B cell (primary cell): Measurements from ENCODE around the gene ATP2A1. TPM values are rescaled to one million over a fixed set of nuclear protein-coding genes. Genes with fewer than 3 reads are reported as not detected.

Source experiments
- ATAC-seq: fragments of 200-7000 bp; cut with Tn5 transposase; one replicate; pipeline ENCODE4 v1.10.0; 2021; ENCODE audit warnings: low read depth, mild to moderate bottlenecking, moderate number of reproducible peaks, moderate library complexity
- CTCF ChIA-PET: fragments of 350-600 bp; sonication (Branson Sonifier 250); formaldehyde crosslinking; loops from one replicate; lab custom pipeline; 2021; ENCODE audit warnings: antibody characterized with exemption, inconsistent platforms; lab: Charles Lee
- POLR2A ChIA-PET: fragments of 350-600 bp; sonication (Branson Sonifier 250); formaldehyde crosslinking; loops from one replicate; lab custom pipeline; 2021; ENCODE audit warnings: antibody characterized with exemption; lab: Charles Lee
- DNase-seq: peaks from one replicate; pipeline ENCODE4 v3.0.0; 2013
- H2AFZ ChIP-seq: 2 replicates; pipeline ENCODE4 v1.6.1; 2012; ENCODE audit warnings: mild to moderate bottlenecking, low read depth, low read length; ENCODE audit not compliant: insufficient read depth, poor library complexity, severe bottlenecking
- H3K27ac ChIP-seq, 2 donors: 1 replicate in 1 of 2; 2 replicates in 1 of 2; pipeline ENCODE4 v1.5.1; 2012 to 2013; ENCODE audit warnings: low read length in 2 of 2, mild to moderate bottlenecking in 2 of 2, moderate library complexity in 1 of 2
- H3K27me3 ChIP-seq, 4 experiments: fragments of 200-600 bp in 1 of 4; sonication (generic) in 1 of 4; replicated peaks in 1 of 4; 1 replicate in 2 of 4; 2 replicates in 2 of 4; pipeline versions ENCODE4 v1.6.1 to v1.7.0; 2013 to 2016; ENCODE audit warnings: low read length in 3 of 4, mild to moderate bottlenecking in 2 of 4, mixed read lengths in 1 of 4, moderate library complexity in 1 of 4; ENCODE audit not compliant: insufficient read depth in 4 of 4, control insufficient read depth in 3 of 4; ENCODE audit errors: control extremely low read depth in 1 of 4
- H3K36me3 ChIP-seq, 2 experiments: replicated peaks in 1 of 2; 1 replicate in 1 of 2; 2 replicates in 1 of 2; pipeline versions ENCODE4 v1.6.1 to v1.7.1; 2013; ENCODE audit warnings: low read length in 1 of 2; ENCODE audit not compliant: insufficient read depth in 2 of 2, control insufficient read depth in 1 of 2; ENCODE audit errors: control extremely low read depth in 1 of 2, extremely low read depth in 1 of 2
- H3K4me1 ChIP-seq, 2 donors: fragments of 200-600 bp in 1 of 2; sonication (generic) in 1 of 2; 1 replicate in 1 of 2; 2 replicates in 1 of 2; pipeline versions ENCODE4 v1.5.1 to v1.6.1; 2013 to 2017; ENCODE audit warnings: low read length in 2 of 2; ENCODE audit not compliant: control insufficient read depth in 2 of 2, insufficient read depth in 2 of 2
- H3K4me2 ChIP-seq: replicated peaks from 2 replicates; pipeline ENCODE3; 2012; ENCODE audit warnings: mild to moderate bottlenecking, low read depth, low read length; ENCODE audit not compliant: poor library complexity, severe bottlenecking
- H3K4me3 ChIP-seq, 5 experiments: fragments of 200-600 bp in 1 of 5; sonication (generic) in 1 of 5; 1 replicate in 3 of 5; 2 replicates in 2 of 5; pipeline versions ENCODE4 v1.5.1 to v1.7.0; 2011 to 2016; ENCODE audit warnings: low read length in 4 of 5, mild to moderate bottlenecking in 4 of 5, low read depth in 2 of 5, control low read depth in 1 of 5, moderate library complexity in 1 of 5; ENCODE audit not compliant: insufficient read depth in 1 of 5; ENCODE audit errors: control extremely low read depth in 1 of 5, extremely low read depth in 1 of 5
- H3K79me2 ChIP-seq: fragments of 200-600 bp; sonication (generic); one replicate; pipeline ENCODE4 v1.6.0; 2016; ENCODE audit warnings: low read length; ENCODE audit not compliant: control insufficient read depth, insufficient read depth
- H3K9ac ChIP-seq: fragments of 200-600 bp; sonication (generic); 2 replicates; pipeline ENCODE4 v1.6.1; 2017; ENCODE audit warnings: mild to moderate bottlenecking, low read length, moderate library complexity
- H3K9me3 ChIP-seq, 3 donors: one replicate each; pipeline versions ENCODE4 v1.6.1 to v1.7.1; 2013; ENCODE audit warnings: low read length in 2 of 3; ENCODE audit not compliant: control insufficient read depth in 2 of 3, insufficient read depth in 1 of 3; ENCODE audit errors: control extremely low read depth in 1 of 3
- H4K20me1 ChIP-seq: 2 replicates; pipeline ENCODE4 v1.6.0; 2012; ENCODE audit warnings: mild to moderate bottlenecking, low read length; ENCODE audit not compliant: insufficient read depth, control insufficient read depth, poor library complexity, severe bottlenecking
- H3K27ac Mint-ChIP-seq: one replicate; pipeline ENCODE4 v1.8.0; 2021; ENCODE audit warnings: mixed read lengths
- H3K27me3 Mint-ChIP-seq: one replicate; pipeline ENCODE4 v1.8.0; 2021; ENCODE audit warnings: mixed read lengths
- H3K4me1 Mint-ChIP-seq: one replicate; pipeline ENCODE4 v1.8.0; 2021; ENCODE audit warnings: mixed read lengths
- H3K4me3 Mint-ChIP-seq: one replicate; pipeline ENCODE4 v1.8.0; 2021; ENCODE audit warnings: mixed read lengths
- H3K9me3 Mint-ChIP-seq: one replicate; pipeline ENCODE4 v1.8.0; 2022; ENCODE audit warnings: mixed read lengths; ENCODE audit not compliant: insufficient read depth
- CTCF ChIP-seq: fragments of 200-600 bp; IDR thresholded peaks from one replicate; pipeline ENCODE4 v1.8.0; 2022; ENCODE audit warnings: antibody characterized with exemption, mild to moderate bottlenecking
- EZH2 ChIP-seq: IDR thresholded peaks from 2 replicates; pipeline ENCODE4 v1.6.1; 2012; ENCODE audit warnings: borderline replicate concordance, low read depth, mild to moderate bottlenecking, moderate library complexity, low read length; ENCODE audit not compliant: insufficient read depth, poor library complexity, severe bottlenecking
- WGBS: methylation state at CpG from one replicate; pipeline ENCODE4 v1.1.5; 2013; ENCODE audit warnings: missing lambda C conversion rate; ENCODE audit not compliant: insufficient coverage; 5-methylcytosine and 5-hydroxymethylcytosine counted together
- intact Hi-C: fragments of 100-400 bp; cut with micrococcal nuclease; formaldehyde crosslinking; loops from one replicate; pipeline ENCODE4 v1.10.0; 2022
- polyA plus RNA-seq: library from polyadenylated mRNA; depleted of rRNA; stranded (reverse); fragments of >200 nt; gene quantifications from 2 replicates; pipeline ENCODE4 v1.2.3, GENCODE V29; 2012
- total RNA-seq, 2 donors: library from RNA; stranded (reverse); fragments of 120-200 nt in 1 of 2; gene quantifications; 1 replicate in 1 of 2; 2 replicates in 1 of 2; pipeline versions ENCODE4 v1.2.3 to v1.2.4, GENCODE V29; 2013 to 2022

The ATP2A1 gene
- total and polyA plus RNA-seq, 2 donors (not counting 1 experiment from before 2014, with no cell fraction given), result 0.31 to 0.84 TPM

- Histone ChIP-seq H3K4me2 (no peak overlapping the region), H4K20me1 (peaks cover 29% of the 10 kb centered on the region), H3K36me3 (peaks cover 10 to 73% of the 10 kb centered on the region in 2 experiments), H3K27ac (no peak overlapping the region), H3K9ac (no peak overlapping the region), H3K79me2 (peaks cover 37% of the 10 kb centered on the region), H3K4me3 (no peak overlapping the region), H3K27me3 (no peaks in the 10 kb centered on the region), H3K4me1 (peaks cover 12 to 19% of the 10 kb centered on the region in 2 donors), H2AFZ (no peak overlapping the region), H3K9me3 (no peaks in the 10 kb centered on the region)
- ATAC-seq (no peak), DNase-seq (no peak)
- intact Hi-C loops, result no loop called here
- 95% methylated on average over 12 of the region's 12 CpGs for WGBS
- peaks cover 17% of the 10 kb centered on the region for H3K4me1 Mint-ChIP-seq
- no peaks in the 10 kb centered on the region for H3K27me3 Mint-ChIP-seq
- H3K27ac Mint-ChIP-seq, result no peak overlapping the region
- no peaks in the 10 kb centered on the region for H3K9me3 Mint-ChIP-seq
- CTCF ChIA-PET, result interaction anchor here (1.0 to 3.5 kb wide), 4 partner anchors 10 to 32 kb away, joined by 3 to 17 read pairs (median 3); no protein-coding TSS in a partner anchor
- H3K4me3 Mint-ChIP-seq, result no peak overlapping the region
- no peak for TF ChIP-seq CTCF
- no peak for TF ChIP-seq EZH2
- POLR2A ChIA-PET, result interaction anchor here (0.9 kb wide), 1 partner anchor 11 kb away, joined by 3 read pairs; no protein-coding TSS in a partner anchor
Measured at GRCh38 chr16:28912558-28912957, 34.3 kb downstream of the ATP2A1 start.

DNA sequence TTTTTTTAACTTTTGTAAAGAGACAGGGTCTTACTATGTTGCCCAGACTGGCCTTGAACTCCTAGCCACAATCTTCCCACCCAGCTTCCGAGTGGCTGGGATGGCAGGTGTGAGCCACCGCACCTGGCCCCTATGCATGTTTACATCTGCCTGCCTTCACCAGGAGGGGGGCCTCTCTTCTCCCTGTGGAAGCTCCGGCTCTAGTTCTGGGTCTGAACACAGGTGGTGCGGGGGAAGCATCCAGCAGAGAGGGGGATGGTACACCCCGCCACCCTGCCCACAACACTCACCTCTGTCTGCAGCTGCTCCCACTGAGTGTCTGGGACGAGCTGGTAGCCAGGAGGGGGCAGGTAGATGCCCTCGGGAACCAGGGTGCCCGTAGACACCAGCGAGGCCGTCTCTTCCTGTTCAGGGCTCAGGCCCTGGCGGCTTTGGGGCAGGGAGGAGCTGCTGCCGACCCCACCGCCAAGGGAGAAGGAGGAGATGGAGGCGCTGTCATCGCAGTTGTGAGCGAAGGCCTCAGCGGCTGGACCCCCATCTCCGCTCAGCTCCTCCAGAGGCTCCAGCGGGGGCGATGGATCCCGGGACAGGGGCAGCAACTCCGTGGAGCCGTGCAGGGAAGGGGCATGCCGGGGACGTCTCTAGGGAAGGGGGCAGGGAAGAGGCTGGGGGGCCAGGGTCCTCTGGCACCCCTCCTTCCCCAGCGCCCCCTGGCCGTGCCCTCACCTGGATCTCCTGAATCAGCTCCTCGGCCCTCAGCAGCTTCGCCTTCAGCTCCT lies 35.8 kb downstream of the ATP2A1 start:
- H3K27me3 Mint-ChIP-seq, result no peaks in the 10 kb centered on the region
- Histone ChIP-seq H3K9me3 (no peaks in the 10 kb centered on the region), H3K4me3 (no peak overlapping the region), H4K20me1 (peaks cover 45% of the 10 kb centered on the region), H3K4me2 (no peak overlapping the region), H3K27me3 (no peaks in the 10 kb centered on the region), H3K36me3 (peaks cover 7 to 72% of the 10 kb centered on the region in 2 experiments), H3K79me2 (peaks cover 47% of the 10 kb centered on the region), H3K4me1 (peaks cover 12 to 19% of the 10 kb centered on the region in 2 donors), H3K9ac (no peak overlapping the region), H2AFZ (no peak overlapping the region), H3K27ac (no peak overlapping the region)
- ATAC-seq (no peak), DNase-seq (no peak)
- H3K9me3 Mint-ChIP-seq, result no peaks in the 10 kb centered on the region
- intact Hi-C loops, result no loop called here
- H3K4me1 Mint-ChIP-seq, result peaks cover 17% of the 10 kb centered on the region
- 97% methylated on average over 23 of the region's 29 CpGs for WGBS
- CTCF ChIA-PET, result interaction anchor here (0.7 to 0.8 kb wide), 2 partner anchors 31 to 94 kb away, joined by 3 to 4 read pairs; no protein-coding TSS in a partner anchor
- TF ChIP-seq EZH2 (no peak), CTCF (no peak)
- H3K27ac Mint-ChIP-seq, result no peak overlapping the region
- POLR2A ChIA-PET, result interaction anchor here (0.6 kb wide), 1 partner anchor 17 kb away, joined by 3 read pairs; no protein-coding TSS in a partner anchor
- no peak overlapping the region for H3K4me3 Mint-ChIP-seq
